ENCODE measurements around the gene SC5D.

SC5D gene

GRCh38 chr11:121340032-121340580, 47.5 kb downstream of the SC5D start:
- Histone ChIP-seq H3K18ac (ENCODE audit: low read length) (no peak overlapping the region), H3K4ac (ENCODE audit: low read depth, low read length) (no peak overlapping the region), H3K23ac (ENCODE audit: low read length) (no peak overlapping the region), H4K91ac (ENCODE audit: low read depth, low read length) (no peak overlapping the region), H3K27ac (ENCODE audit: low read depth, low read length) (no peak overlapping the region), H2AFZ (ENCODE audit: insufficient read depth, low read length, poor library complexity) (no peak overlapping the region), H3K14ac (ENCODE audit: low read length) (no peak overlapping the region), H3K79me2 (ENCODE audit: control insufficient read depth, insufficient read depth, low read length, poor library complexity) (no peaks in the 10 kb centered on the region), H4K8ac (ENCODE audit: low read depth, low read length) (no peak overlapping the region), H2BK5ac (ENCODE audit: low read depth, low read length, poor library complexity) (no peak overlapping the region), H4K12ac (ENCODE audit: low read depth, low read length) (no peak overlapping the region), H2BK120ac (ENCODE audit: insufficient read depth, low read length, poor library complexity) (no peak overlapping the region), H3K4me1 (ENCODE audit: control insufficient read depth in 1 of 2, insufficient read depth in 2 of 2, low read length in 2 of 2) (no peaks in the 10 kb centered on the region), H3K27me3 (ENCODE audit: insufficient read depth, low read length) (no peaks in the 10 kb centered on the region), H3K9ac (ENCODE audit: low read length) (no peak overlapping the region), H3K36me3 (ENCODE audit: control insufficient read depth in 1 of 2, insufficient read depth in 2 of 2, low read length in 2 of 2) (no peaks in the 10 kb centered on the region), H3K4me2 (ENCODE audit: low read length) (no peak overlapping the region), H2AK5ac (ENCODE audit: low read length) (no peak overlapping the region), H3K4me3 (ENCODE audit: low read depth, low read length) (no peak overlapping the region), H3K9me3 (ENCODE audit: insufficient read depth, low read depth, low read length) (no peaks in the 10 kb centered on the region), H2BK12ac (ENCODE audit: low read length) (no peak overlapping the region), H3K79me1 (ENCODE audit: low read length) (no peaks in the 10 kb centered on the region)
- WGBS (ENCODE audit: extremely low coverage, insufficient coverage, insufficient read length) = no CpG with 5 or more reads among the region's 4 CpGs
- DNase-seq = no peak

- H3K4me3 ChIP-seq (ENCODE audit: low read depth, low read length) = no peak overlapping the region
- no peaks in the 10 kb centered on the region for H3K79me1 ChIP-seq (ENCODE audit: low read length)
- no peak overlapping the region for H2BK120ac ChIP-seq (ENCODE audit: insufficient read depth, low read length, poor library complexity)
- H3K79me2 ChIP-seq (ENCODE audit: control insufficient read depth, insufficient read depth, low read length, poor library complexity) = no peaks in the 10 kb centered on the region
- H3K4me2 ChIP-seq (ENCODE audit: low read length) = no peak overlapping the region
- no peak overlapping the region for H2AK5ac ChIP-seq (ENCODE audit: low read length)
- no peak overlapping the region for H3K4ac ChIP-seq (ENCODE audit: low read depth, low read length)
- H3K18ac ChIP-seq (ENCODE audit: low read length) = no peak overlapping the region
- no CpG with 5 or more reads among the region's 4 CpGs for WGBS (ENCODE audit: extremely low coverage, insufficient coverage, insufficient read length)
- H3K9ac ChIP-seq (ENCODE audit: low read length) = no peak overlapping the region
- no peak overlapping the region for H2AFZ ChIP-seq (ENCODE audit: insufficient read depth, low read length, poor library complexity)
- no peaks in the 10 kb centered on the region for H3K36me3 ChIP-seq (ENCODE audit: control insufficient read depth in 1 of 2, insufficient read depth in 2 of 2, low read length in 2 of 2)
- H2BK5ac ChIP-seq (ENCODE audit: low read depth, low read length, poor library complexity) = no peak overlapping the region
- no peak overlapping the region for H3K14ac ChIP-seq (ENCODE audit: low read length)
- H3K9me3 ChIP-seq (ENCODE audit: insufficient read depth, low read depth, low read length) = no peaks in the 10 kb centered on the region
- H3K4me1 ChIP-seq (ENCODE audit: control insufficient read depth in 1 of 2, insufficient read depth in 2 of 2, low read length in 2 of 2) = no peaks in the 10 kb centered on the region
- H2BK12ac ChIP-seq (ENCODE audit: low read length) = no peak overlapping the region
- no peak overlapping the region for H3K23ac ChIP-seq (ENCODE audit: low read length)
- no peak overlapping the region for H4K91ac ChIP-seq (ENCODE audit: low read depth, low read length)
- H4K12ac ChIP-seq (ENCODE audit: low read depth, low read length) = no peak overlapping the region
- DNase-seq = no peak
- H3K27ac ChIP-seq (ENCODE audit: low read depth, low read length) = no peak overlapping the region
- H4K8ac ChIP-seq (ENCODE audit: low read depth, low read length) = no peak overlapping the region
- H3K27me3 ChIP-seq (ENCODE audit: insufficient read depth, low read length) = no peaks in the 10 kb centered on the region
Measured at GRCh38 chr11:121341609-121342008, 49.0 kb downstream of the SC5D start.

GRCh38 chr11:121344824-121345223, 52.3 kb downstream of the SC5D start:
- Histone ChIP-seq H3K4me3 (ENCODE audit: low read depth, low read length) (no peak overlapping the region), H3K79me1 (ENCODE audit: low read length) (no peaks in the 10 kb centered on the region), H3K4ac (ENCODE audit: low read depth, low read length) (no peak overlapping the region), H2AFZ (ENCODE audit: insufficient read depth, low read length, poor library complexity) (no peak overlapping the region), H4K8ac (ENCODE audit: low read depth, low read length) (no peak overlapping the region), H3K27ac (ENCODE audit: low read depth, low read length) (no peak overlapping the region), H3K23ac (ENCODE audit: low read length) (no peak overlapping the region), H2AK5ac (ENCODE audit: low read length) (no peak overlapping the region), H3K18ac (ENCODE audit: low read length) (no peak overlapping the region), H4K91ac (ENCODE audit: low read depth, low read length) (no peak overlapping the region), H3K79me2 (ENCODE audit: control insufficient read depth, insufficient read depth, low read length, poor library complexity) (no peaks in the 10 kb centered on the region), H3K27me3 (ENCODE audit: insufficient read depth, low read length) (no peaks in the 10 kb centered on the region), H3K4me1 (ENCODE audit: control insufficient read depth in 1 of 2, insufficient read depth in 2 of 2, low read length in 2 of 2) (no peaks in the 10 kb centered on the region), H3K9me3 (ENCODE audit: insufficient read depth, low read depth, low read length) (no peaks in the 10 kb centered on the region), H3K36me3 (ENCODE audit: control insufficient read depth in 1 of 2, insufficient read depth in 2 of 2, low read length in 2 of 2) (no peaks in the 10 kb centered on the region), H3K4me2 (ENCODE audit: low read length) (no peak overlapping the region), H2BK5ac (ENCODE audit: low read depth, low read length, poor library complexity) (no peak overlapping the region), H4K12ac (ENCODE audit: low read depth, low read length) (no peak overlapping the region), H3K9ac (ENCODE audit: low read length) (no peak overlapping the region), H2BK12ac (ENCODE audit: low read length) (no peak overlapping the region), H3K14ac (ENCODE audit: low read length) (no peak overlapping the region), H2BK120ac (ENCODE audit: insufficient read depth, low read length, poor library complexity) (no peak overlapping the region)
- DNase-seq = no peak

- Histone ChIP-seq H3K4me2 (ENCODE audit: low read length) (no peak overlapping the region), H4K12ac (ENCODE audit: low read depth, low read length) (no peak overlapping the region), H3K79me2 (ENCODE audit: control insufficient read depth, insufficient read depth, low read length, poor library complexity) (no peaks in the 10 kb centered on the region), H3K4ac (ENCODE audit: low read depth, low read length) (no peak overlapping the region), H2AFZ (ENCODE audit: insufficient read depth, low read length, poor library complexity) (no peak overlapping the region), H2AK5ac (ENCODE audit: low read length) (no peak overlapping the region), H4K91ac (ENCODE audit: low read depth, low read length) (no peak overlapping the region), H3K27ac (ENCODE audit: low read depth, low read length) (no peak overlapping the region), H3K36me3 (ENCODE audit: control insufficient read depth in 1 of 2, insufficient read depth in 2 of 2, low read length in 2 of 2) (no peaks in the 10 kb centered on the region), H3K79me1 (ENCODE audit: low read length) (no peaks in the 10 kb centered on the region), H3K4me3 (ENCODE audit: low read depth, low read length) (no peak overlapping the region), H3K14ac (ENCODE audit: low read length) (no peak overlapping the region), H4K8ac (ENCODE audit: low read depth, low read length) (no peak overlapping the region), H2BK5ac (ENCODE audit: low read depth, low read length, poor library complexity) (no peak overlapping the region), H3K27me3 (ENCODE audit: insufficient read depth, low read length) (no peaks in the 10 kb centered on the region), H3K18ac (ENCODE audit: low read length) (no peak overlapping the region), H3K4me1 (ENCODE audit: control insufficient read depth in 1 of 2, insufficient read depth in 2 of 2, low read length in 2 of 2) (no peaks in the 10 kb centered on the region), H3K23ac (ENCODE audit: low read length) (no peak overlapping the region), H2BK120ac (ENCODE audit: insufficient read depth, low read length, poor library complexity) (no peak overlapping the region), H3K9me3 (ENCODE audit: insufficient read depth, low read depth, low read length) (no peaks in the 10 kb centered on the region), H2BK12ac (ENCODE audit: low read length) (no peak overlapping the region), H3K9ac (ENCODE audit: low read length) (no peak overlapping the region)
- no CpG with 5 or more reads among the region's 2 CpGs for WGBS (ENCODE audit: extremely low coverage, insufficient coverage, insufficient read length)
- no peak for DNase-seq
Measured at GRCh38 chr11:121347094-121347493, 54.5 kb downstream of the SC5D start.
